Bronchial epithelial cell (primary cell): ENCODE data around the gene AANAT. TPM values are rescaled to one million over a fixed set of nuclear protein-coding genes. Genes with fewer than 3 reads are reported as not detected.

Experiments used
- DNase-seq: peaks from one replicate; pipeline ENCODE4 v3.0.0-alpha.2; 2010; ENCODE audit warnings: low read depth
- FAIRE-seq: peaks from 2 replicates; lab custom pipeline; 2011; peaks lifted over from hg19 to GRCh38; lab: Jason Lieb, UNC
- H3K27me3 ChIP-seq: 2 replicates; pipeline ENCODE4 v1.5.1; 2011; ENCODE audit warnings: low read length; ENCODE audit not compliant: control insufficient read depth, insufficient read depth
- H3K36me3 ChIP-seq: 2 replicates; pipeline ENCODE4 v1.5.1; 2011; ENCODE audit warnings: low read length; ENCODE audit not compliant: control insufficient read depth, insufficient read depth
- H3K4me3 ChIP-seq: 2 replicates; pipeline ENCODE4 v1.5.1; 2011; ENCODE audit warnings: mild to moderate bottlenecking, low read depth, low read length, control low read depth
- total RNA-seq: library from RNA; depleted of rRNA; stranded (reverse); fragments of >200 nt; gene quantifications from 2 replicates; pipeline ENCODE4 v1.2.1, GENCODE V29; 2014
- TF ChIP-seq, protein P1 (sequence below): IDR thresholded peaks from 2 replicates; pipeline ENCODE4 v1.5.1; 2011; ENCODE audit warnings: mild to moderate bottlenecking, moderate library complexity, low read length, control low read depth, inconsistent platforms; ENCODE audit not compliant: insufficient read depth, severe bottlenecking

AANAT gene
- total RNA-seq, 1 donor from 2014 or later, result not detected

DNA sequence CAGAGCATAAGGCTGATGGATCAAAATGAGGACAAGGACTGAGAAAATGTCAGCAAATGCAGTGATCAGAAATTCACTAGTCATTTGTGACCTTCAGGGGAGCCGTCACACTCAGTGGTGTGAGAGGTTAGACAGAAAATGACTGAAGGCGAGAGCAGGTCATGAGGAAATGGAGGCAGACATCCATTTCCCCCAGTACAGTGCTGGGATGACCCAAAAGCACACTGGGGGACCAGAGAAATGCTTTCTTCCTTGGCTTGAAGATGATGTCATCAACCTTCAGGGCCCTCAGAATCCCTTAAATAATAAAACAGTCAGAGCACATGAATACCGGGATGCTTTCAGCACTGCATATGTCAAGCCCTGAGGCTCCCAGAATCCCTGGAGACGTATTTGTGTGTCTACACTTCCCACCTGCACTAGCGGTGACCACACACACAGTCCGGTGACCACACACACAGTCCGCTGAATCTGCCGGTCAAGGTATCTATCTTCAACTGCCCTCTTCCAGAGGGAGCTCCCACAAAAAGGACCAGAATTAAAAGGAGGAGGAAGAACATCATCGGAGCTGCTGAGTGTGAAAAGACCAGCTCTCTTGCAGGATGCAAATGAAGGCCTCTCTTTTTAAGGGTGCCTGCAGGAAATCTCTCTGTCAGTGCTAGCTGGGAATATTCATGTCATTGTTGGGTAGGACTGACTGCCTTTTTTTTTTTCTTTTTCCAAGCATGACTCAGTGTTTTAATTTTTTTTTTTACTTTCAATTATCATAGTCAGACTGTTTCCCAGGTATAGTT is 22.7 kb upstream of the AANAT start:
- no peak overlapping the region for H3K4me3 ChIP-seq
- TF ChIP-seq, protein P1, sequence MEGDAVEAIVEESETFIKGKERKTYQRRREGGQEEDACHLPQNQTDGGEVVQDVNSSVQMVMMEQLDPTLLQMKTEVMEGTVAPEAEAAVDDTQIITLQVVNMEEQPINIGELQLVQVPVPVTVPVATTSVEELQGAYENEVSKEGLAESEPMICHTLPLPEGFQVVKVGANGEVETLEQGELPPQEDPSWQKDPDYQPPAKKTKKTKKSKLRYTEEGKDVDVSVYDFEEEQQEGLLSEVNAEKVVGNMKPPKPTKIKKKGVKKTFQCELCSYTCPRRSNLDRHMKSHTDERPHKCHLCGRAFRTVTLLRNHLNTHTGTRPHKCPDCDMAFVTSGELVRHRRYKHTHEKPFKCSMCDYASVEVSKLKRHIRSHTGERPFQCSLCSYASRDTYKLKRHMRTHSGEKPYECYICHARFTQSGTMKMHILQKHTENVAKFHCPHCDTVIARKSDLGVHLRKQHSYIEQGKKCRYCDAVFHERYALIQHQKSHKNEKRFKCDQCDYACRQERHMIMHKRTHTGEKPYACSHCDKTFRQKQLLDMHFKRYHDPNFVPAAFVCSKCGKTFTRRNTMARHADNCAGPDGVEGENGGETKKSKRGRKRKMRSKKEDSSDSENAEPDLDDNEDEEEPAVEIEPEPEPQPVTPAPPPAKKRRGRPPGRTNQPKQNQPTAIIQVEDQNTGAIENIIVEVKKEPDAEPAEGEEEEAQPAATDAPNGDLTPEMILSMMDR, result no peak
- H3K36me3 ChIP-seq, result no peaks in the 10 kb centered on the region
- DNase-seq (peak; percentile 27), FAIRE-seq (no peak)
- H3K27me3 ChIP-seq, result no peaks in the 10 kb centered on the region

DNA sequence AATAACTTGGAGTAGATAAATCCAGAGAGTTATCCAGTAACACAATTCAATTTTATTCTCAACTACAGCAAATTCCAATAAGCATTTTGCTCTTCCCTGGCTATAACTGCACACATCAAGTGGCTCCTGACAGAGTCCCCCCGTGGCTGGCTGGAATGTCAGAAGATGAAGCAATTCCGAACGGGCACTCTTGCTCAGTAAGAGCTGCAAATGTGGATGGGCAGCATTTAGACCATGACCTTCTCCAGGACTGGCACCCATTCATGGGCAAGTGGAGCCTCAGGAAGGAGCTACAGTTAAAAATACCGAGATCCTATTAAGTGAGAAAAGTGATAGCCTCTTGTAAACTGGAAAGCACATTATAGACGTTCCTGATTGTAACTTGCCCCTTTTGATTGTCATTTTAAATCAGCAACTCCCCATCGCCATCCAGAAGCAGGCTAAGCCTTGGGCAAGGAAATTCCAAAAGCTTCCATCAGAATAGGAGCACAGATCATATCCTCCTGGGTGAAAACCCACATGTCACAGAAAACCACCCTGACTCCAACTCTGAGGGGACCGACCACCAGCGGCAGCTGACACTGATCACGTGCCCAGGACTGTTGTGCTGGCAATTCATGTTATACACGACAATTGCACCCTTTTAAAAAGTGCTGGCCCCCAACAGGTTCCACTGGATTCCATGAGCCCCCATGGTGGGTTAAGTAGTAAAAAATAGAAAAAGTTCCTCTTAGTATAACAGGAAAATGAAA is 21.5 kb upstream of the AANAT start:
- TF ChIP-seq, protein P1, result no peak

DNA sequence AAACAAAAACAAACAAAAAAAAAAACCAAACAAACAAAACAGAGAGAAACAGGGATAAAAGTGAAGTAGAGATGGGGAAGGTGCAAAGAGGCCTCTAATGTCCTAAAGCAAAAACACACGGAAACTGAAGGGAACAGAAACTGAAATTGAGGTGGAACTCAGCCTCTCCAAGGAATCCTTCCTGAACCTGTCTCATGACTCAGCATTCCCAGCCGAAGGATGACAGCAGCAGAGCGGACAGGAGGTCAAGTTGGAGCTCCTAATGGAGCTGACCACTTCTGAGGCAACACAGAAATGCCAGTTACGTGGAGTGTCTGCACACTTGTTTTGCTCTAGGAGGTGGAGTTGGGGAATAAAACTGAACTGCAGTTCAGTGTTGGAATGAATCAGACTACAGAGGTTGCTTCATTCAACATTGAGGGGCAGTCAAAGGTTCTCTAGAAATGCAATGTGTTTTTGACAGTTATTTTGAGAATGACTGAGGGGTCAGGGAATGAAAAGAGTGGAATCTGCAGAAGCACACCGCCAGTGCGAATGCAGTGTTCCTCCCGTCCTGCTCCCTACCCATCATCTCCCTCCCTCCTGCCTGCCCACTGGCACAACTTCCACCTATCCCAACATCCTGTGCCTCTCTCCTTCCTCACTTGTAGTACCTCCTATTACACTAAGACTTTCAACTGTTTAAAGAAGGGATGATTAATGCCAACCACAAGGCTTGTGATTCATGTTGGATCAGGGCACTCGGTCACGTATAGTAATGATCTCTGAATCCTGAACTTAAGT is 20.8 kb upstream of the AANAT start:
- TF ChIP-seq, protein P1, result no peak
- DNase-seq, result peak; percentile 96
- peak; percentile 32 for FAIRE-seq
- Histone ChIP-seq H3K36me3 (no peaks in the 10 kb centered on the region), H3K27me3 (no peaks in the 10 kb centered on the region), H3K4me3 (no peak overlapping the region)

More for the DNA sequence above, 21.5 kb upstream of the AANAT start:
- DNase-seq, result no peak
- Histone ChIP-seq H3K27me3 (no peaks in the 10 kb centered on the region), H3K36me3 (no peaks in the 10 kb centered on the region), H3K4me3 (no peak overlapping the region)
- FAIRE-seq, result no peak

DNA sequence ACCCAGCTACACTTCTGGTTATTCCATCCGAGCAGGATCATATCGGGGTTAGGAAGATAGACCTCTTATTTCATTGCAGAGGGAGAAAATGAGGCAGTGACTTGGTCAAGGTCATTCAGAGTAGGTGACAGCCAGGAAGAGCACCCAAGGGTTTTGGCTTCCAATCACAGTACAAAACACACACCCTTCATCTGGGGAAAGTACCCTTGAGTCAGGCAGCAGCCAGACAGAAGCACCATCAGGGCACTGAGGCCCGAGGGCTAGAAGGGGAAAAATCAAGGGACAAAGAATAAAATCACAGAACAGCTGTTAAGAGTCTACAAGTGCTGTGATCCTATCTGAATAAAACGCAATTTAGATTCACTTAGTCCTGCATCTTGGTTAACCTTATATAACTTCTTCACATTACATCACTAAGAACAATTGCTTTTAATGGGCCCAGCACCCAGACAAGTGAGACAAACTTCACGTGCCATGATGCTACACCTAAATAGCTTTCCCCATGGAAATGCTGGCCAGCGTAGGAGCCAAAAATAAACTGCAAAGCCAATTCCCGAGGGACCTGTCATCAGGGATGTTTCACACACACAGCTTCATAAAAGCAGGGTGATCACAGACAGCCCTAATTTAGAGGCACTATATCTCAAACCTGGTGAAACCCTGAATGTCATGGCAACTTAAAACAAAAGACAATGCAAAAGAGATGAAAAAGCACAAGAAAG is 19.3 kb upstream of the AANAT start:
- no peak for FAIRE-seq
- Histone ChIP-seq H3K27me3 (no peaks in the 10 kb centered on the region), H3K36me3 (no peaks in the 10 kb centered on the region), H3K4me3 (no peak overlapping the region)
- TF ChIP-seq, protein P1, result no peak
- DNase-seq, result peak; percentile 44

DNA sequence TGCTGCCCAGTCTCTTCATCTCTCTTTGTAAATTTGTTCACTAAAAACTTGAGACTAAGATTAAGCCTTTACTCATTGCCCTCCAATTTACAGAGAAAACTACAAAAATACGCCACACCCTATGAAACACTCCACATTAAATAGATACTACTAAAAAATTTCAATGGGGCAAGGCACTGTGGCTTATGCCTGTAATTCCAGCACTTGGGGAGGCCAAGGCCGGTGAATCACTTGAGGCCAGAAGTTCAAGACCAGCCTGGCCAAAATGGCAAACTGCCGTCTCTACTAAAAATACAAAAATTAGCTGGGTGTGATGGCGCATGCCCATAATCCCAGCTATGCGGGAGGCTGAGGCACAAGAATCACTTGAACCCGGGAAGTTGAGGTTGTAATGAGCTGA is 18.3 kb upstream of the AANAT start:
- H3K27me3 ChIP-seq, result no peaks in the 10 kb centered on the region
- DNase-seq (no peak), FAIRE-seq (no peak)
- TF ChIP-seq, protein P1, result no peak
- H3K4me3 ChIP-seq, result no peak overlapping the region
- H3K36me3 ChIP-seq, result no peaks in the 10 kb centered on the region
